HG03521 (cell line): ENCODE results near the gene FAM13A.
A peak's percentile ranks its signal among the peaks of the same experiment; 100 is the strongest.
"Not testable (repeated sequence)": the region's sequence is repeated elsewhere in the genome, so short reads cannot be mapped to it uniquely, and the experiment has no call there.

Experiments used
- ATAC-seq: cut with Tn5 transposase; IDR thresholded peaks from one replicate; pipeline ENCODE4 v1.9.1; 2021; ENCODE audit warnings: mild to moderate bottlenecking, moderate library complexity; ENCODE audit not compliant: unreplicated experiment

FAM13A gene

GRCh38 chr4:89056953-89057398 lies at the start of gene FAM13A:
FAM13A (minus strand) TSS chr4:89057185; CDS start chr4:89056964, 221 bp downstream.
- peak; percentile 54 for ATAC-seq

- no peak for ATAC-seq
Observed at GRCh38 chr4:89105726-89106125, 48.7 kb upstream of the FAM13A start.

GRCh38 chr4:89101256-89102161 lies 44.5 kb upstream of the FAM13A start:
- peak; percentile 96 for ATAC-seq

GRCh38 chr4:89100853-89101252 lies 43.9 kb upstream of the FAM13A start:
- ATAC-seq: peak; percentile 1

GRCh38 chr4:89099471-89099870 lies 42.5 kb upstream of the FAM13A start:
- no peak for ATAC-seq

GRCh38 chr4:89099034-89099433 lies 42.0 kb upstream of the FAM13A start:
- no peak for ATAC-seq

GRCh38 chr4:89078300-89078699 lies 21.3 kb upstream of the FAM13A start:
- no peak for ATAC-seq

GRCh38 chr4:89077761-89078160 lies 20.8 kb upstream of the FAM13A start:
- ATAC-seq: no peak

- ATAC-seq: no peak
Observed at GRCh38 chr4:89072921-89073320, 15.9 kb upstream of the FAM13A start.

- no peak for ATAC-seq
Observed at GRCh38 chr4:89071311-89071710, 14.3 kb upstream of the FAM13A start.

- peak; percentile 35 for ATAC-seq
Observed at GRCh38 chr4:89070041-89070440, 13.1 kb upstream of the FAM13A start.

- peak; percentile 90 for ATAC-seq
Observed at GRCh38 chr4:89069481-89069880, 12.5 kb upstream of the FAM13A start.

GRCh38 chr4:89067417-89067816 lies 10.4 kb upstream of the FAM13A start:
- no peak for ATAC-seq

- ATAC-seq: no peak
Observed at GRCh38 chr4:89064848-89065247, 7.9 kb upstream of the FAM13A start.

GRCh38 chr4:89057844-89058243 lies 859 bp upstream of the FAM13A start:
- ATAC-seq: not testable (repeated sequence)

GRCh38 chr4:89056292-89056952 lies 563 bp downstream of the FAM13A start:
- ATAC-seq: peak; percentile 31

GRCh38 chr4:89055157-89056080 lies 1.6 kb downstream of the FAM13A start:
- ATAC-seq: no peak

- ATAC-seq: no peak
Observed at GRCh38 chr4:89054627-89055026, 2.4 kb downstream of the FAM13A start.

GRCh38 chr4:89049853-89050252 lies 7.1 kb downstream of the FAM13A start:
- ATAC-seq: no peak

GRCh38 chr4:89048906-89049601 lies 7.9 kb downstream of the FAM13A start:
- no peak for ATAC-seq
